Cerebellar cortex (tissue), 1 donor: ENCODE measurements around the gene HDAC4.

Source experiments
- DNase-seq: peaks from one replicate; pipeline ENCODE4 v3.0.0-alpha.2; 2015; ENCODE audit warnings: low spot score

Gene HDAC4

DNA sequence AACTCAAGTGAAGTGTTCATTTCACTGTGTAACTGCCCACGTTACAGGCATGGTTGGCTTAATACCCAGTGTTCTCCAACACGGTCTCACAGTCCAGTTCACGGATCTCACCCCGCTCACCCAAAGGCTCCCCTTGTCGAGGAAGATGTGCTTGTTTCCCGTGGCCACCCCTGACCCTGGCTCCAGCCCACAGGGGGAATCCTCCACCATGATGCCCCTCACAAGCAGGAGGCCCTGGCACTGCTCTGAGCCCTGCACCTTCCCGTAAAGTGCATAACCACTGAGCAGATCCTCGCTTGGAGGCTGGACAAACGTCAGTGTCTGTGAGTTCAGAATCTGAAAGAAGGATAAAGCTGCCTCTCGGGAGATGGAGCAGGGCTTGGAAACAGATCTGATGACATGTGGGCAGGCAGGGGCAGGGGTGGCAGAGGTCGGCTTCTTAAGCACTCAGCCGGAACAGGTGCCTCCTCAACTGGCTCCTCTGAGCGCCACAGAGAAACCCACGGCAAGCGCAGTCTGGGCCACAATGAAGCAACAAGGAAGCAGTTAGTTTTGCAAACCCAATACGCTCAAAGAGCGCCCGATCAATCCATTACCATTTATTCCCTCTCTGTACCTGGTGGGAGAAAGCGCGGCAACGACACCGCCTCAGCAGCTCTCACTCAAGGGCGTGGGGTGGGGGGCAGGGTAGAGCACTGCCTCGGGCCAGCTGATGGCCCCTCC is 17.6 kb downstream of the HDAC4 start:
- DNase-seq: no peak

- no peak for DNase-seq
These were observed 18.4 kb downstream of the HDAC4 start for GRCh38 chr2:239382384-239382880.

DNA sequence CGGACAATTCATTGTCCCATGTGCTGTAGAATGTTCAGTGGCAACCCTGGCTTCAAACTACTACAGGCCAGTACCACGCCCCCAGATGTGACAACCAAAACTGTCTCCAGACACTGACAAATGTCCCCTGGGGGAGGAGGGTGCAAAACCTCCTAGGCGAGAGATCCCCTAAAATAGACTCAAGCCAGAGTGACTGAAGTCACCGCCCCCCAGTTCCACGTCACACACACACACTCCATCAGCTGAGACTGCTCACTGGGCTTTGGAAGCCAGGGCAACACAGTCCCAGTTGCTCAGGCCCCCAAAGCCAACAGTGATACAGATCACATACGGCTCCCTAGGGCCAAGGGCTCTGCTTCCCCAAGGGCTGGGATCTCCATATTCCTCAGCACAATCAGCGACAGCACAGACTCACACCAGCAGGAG is 19.1 kb downstream of the HDAC4 start:
- DNase-seq: no peak

DNA sequence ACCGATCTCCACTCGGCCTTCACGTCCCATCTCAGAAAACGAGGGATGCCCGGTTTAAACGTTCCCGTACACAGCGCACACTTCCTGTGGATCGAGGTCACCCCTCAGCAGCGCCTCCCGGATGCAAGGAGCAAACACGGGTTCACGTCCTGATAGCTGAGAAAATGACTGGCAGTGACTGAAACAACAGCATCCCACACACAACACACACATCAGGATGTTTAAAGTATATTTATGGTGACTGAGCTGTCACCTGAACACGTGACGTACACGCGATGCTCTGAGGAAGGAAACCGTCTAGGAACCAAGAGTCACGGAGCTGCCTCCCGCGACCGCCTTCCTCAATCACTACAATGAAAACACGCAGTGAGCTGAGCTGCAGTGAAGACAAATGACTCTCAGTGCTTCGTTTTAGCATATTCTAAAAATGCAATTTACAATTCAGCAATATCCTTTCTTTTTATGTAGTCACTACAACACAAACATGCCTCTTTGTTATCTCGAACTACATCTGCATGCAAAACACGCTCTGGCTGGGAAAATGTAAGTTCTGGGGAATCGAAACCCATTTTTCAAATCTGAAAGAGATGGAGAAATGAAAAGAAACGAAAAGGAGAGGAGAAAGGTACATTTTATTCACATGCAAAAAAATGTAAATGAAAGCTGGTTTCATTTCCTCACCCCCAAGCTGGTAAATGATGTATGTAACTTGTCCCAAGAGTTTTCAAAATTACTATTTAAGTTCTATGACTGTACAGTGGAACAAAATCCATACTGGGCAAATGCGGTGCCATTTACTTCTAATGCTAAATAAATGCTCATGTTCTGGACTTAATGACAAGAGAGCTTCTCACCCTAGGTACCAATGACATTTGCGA is 19.8 kb downstream of the HDAC4 start:
- DNase-seq: no peak

GRCh38 chr2:239379641-239380170 is 21.1 kb downstream of the HDAC4 start:
- peak; percentile 51 for DNase-seq

- no peak for DNase-seq
These were observed 21.7 kb downstream of the HDAC4 start for GRCh38 chr2:239378918-239379640.

- DNase-seq: no peak
These were observed 22.6 kb downstream of the HDAC4 start for GRCh38 chr2:239378021-239378917.

DNA sequence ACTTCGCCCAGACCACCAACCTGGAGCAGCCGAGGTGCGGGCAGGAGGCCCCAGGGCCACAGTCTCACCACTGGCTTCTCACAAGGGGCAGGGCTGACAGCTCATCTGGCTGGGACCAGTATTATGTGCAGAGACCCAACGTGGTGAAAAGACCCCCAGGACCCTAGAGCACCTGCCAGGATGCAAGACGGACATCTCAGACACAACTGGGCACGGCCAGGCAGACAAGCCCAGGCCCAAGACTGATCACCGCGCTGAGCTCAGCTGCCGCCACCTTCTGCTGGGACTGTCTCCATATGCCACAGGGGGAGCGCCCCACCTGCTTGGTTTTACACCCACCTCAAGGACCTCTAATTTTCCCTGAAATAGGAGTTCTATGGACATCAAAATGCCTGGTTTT is 23.2 kb downstream of the HDAC4 start:
- no peak for DNase-seq

DNA sequence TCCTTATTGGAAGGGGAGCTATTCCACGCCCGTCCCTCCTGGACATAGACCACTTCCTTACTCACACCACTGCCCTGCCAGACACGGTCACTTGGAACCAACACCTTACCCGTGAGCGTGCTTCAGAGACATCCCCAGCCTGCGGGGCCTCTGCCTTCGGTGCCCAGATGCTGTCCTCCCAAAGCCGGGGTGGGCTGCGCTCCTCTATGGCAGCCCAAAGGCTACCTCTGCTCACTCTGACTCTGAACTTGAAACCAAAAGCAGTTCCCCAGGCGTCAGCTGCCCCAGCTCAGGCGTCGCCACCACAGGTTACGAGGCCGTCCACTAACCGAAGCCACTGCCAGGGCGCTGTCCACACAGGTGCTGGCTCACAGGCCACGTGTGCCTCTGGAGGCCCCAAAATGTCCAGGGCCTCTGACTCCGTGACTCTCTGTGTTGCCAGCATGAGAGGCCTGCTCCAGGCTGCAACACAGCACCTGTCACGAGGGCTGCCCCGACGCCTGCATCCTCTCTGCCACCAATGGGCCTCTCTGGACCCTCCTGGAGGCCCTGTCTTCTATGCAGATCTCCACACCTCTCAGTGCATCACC is 23.8 kb downstream of the HDAC4 start:
- no peak for DNase-seq

DNA sequence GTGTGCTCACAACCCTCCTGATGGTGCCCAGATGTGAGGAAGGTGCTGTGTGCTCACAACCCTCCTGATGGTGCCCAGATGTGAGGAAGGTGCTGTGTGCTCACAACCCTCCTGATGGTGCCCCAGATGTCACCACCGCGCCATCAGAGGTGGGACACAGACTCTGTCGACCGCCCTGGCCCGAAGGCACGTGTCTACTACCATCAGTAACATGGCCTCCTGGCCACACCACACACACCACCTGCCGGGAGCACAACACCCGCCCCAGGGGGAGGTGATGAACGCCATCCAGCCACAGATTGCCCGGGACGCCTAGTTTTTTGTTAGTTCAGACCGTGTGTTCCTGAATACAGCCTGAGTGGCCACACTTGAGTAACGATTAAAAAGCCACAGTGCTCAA is 24.5 kb downstream of the HDAC4 start:
- no peak for DNase-seq

DNA sequence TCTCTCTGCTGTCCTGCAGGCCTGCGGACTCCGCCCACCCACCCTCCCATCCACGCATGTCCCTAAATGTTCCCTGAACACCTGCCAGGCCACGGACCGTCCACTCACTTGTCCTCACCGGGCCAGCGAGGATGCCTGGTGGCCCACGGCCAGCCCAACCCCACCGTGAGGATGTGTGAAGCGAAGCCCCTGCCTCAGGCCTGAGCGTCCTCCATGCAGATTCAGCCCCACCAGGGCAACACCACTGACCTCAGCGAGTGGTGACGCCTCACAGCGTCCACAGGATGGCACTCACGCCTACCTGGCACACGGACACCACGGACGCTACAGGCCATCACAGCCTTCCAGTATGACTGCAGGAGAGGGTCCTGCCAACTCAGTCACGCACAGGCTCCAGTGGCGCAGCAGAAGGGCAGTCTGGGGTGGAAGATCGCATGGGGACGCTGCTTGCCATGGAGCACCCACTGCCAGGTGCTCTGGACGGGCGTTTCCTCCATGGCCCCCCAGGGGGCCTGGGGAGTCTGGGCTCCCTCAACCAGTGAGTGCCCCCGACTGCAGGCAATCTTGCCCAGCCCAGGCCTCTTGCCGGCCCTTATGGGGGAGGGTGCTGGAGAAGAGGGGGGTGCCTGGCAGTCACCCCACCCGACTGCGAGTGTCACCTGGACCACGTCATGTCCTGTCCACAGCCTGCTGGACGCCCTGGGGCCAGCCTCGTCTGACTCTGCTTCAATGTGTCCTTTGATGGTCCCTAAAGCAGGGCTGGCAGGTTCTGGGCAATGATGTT is 25.4 kb downstream of the HDAC4 start:
- no peak for DNase-seq

- DNase-seq: no peak
These were observed 25.9 kb downstream of the HDAC4 start for GRCh38 chr2:239374896-239375277.

- DNase-seq: no peak
These were observed 28.0 kb downstream of the HDAC4 start for GRCh38 chr2:239372835-239373234.

GRCh38 chr2:239371726-239372686 is 28.8 kb downstream of the HDAC4 start:
- DNase-seq: no peak

DNA sequence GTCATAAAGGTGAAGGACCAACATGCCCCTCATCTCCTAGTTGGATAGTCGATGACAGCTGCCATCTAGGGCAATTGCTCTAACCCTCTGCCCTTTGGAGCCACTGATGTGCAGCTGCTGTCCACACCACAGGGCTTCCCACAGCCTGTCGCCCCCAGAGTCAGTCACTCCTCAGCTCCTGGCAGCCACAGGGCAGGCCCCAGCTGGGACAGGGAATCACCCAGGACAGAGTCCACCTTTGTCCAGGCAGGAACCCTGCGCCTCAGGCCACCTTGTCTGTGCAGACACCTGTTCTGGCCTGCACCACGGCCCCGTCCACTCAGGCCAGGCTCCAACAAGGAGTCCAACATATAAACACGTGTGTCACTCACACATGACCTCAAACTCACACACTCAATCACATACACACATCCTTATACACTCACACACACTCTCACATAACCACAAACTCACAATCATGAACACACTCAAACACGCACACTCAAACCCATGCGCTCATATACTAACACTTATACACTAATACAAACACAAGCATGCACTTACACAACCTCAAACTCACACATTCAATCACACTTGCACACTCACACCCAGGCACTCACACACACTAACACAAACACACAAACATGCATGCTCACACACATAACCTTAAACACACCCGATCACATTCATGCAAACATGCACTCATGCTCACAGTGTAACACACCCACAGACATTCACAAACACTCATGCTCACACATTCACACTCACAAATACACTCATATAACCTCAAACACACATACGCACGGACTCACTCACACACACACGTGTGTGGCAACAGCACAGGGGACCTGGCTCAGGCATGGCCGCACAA is 29.7 kb downstream of the HDAC4 start:
- DNase-seq: no peak

- no peak for DNase-seq
These were observed 30.4 kb downstream of the HDAC4 start for GRCh38 chr2:239370403-239370802.

DNA sequence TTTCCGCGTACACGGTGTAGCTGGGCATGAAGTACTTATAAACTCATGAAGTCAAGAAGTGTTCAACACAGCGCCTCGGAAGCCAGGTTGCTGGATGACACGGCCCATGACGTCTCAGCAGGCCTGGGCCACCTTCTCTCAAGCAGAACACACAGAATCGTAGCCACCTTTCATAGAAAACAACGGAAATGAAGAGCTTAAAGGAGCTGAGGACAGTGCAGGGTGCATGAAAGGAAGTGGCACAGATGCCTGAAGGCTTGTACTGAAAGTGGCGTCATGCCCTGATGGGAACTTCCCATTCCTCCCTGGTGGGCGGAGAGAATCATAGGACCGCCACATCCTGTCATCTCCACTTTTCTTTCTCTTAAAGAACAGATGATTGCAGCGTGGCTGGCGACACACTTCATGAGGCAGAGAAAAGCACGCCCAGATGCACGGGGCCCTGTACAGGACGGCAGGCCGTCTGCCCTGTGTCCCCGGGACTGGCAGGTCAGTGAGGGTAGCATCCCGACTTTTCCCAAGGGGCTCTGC is 31.1 kb downstream of the HDAC4 start:
- DNase-seq: no peak
